HCT116 (cell line): ENCODE data around the gene TLE3. TPM values are rescaled to one million over a fixed set of nuclear protein-coding genes. Genes with fewer than 3 reads are reported as not detected.
A peak's percentile ranks its signal among the peaks of the same experiment; 100 is the strongest.

ENCODE experiments used
- ATAC-seq: fragments of 200-7000 bp; cut with Tn5 transposase; 2 replicates; pipeline ENCODE4 v1.9.1; 2020; ENCODE audit warnings: mild to moderate bottlenecking, moderate library complexity
- BruUV-seq: library from RNA; stranded (reverse); fragments of 400-500 nt; replicated peaks from 2 replicates; lab custom pipeline; 2021; lab: Mats Ljungman, UMichigan
- CTCF ChIA-PET: fragments of 300-600 bp; sonication (Branson Sonifier 250); formaldehyde crosslinking; loops from one replicate; lab custom pipeline; 2021; ENCODE audit warnings: antibody characterized with exemption; lab: Charles Lee
- POLR2A ChIA-PET: fragments of 300-600, 350-600 bp; sonication (Branson Sonifier 250); formaldehyde crosslinking; loops from one replicate; lab custom pipeline; 2021; ENCODE audit warnings: antibody characterized with exemption; lab: Charles Lee
- RAD21 ChIA-PET, 2 experiments: fragments of 300-600 bp; sonication (Branson Sonifier 250); formaldehyde crosslinking; loops; one replicate each; lab custom pipeline; 2023; ENCODE audit warnings: low total read pairs in 2 of 2; ENCODE audit not compliant: uncharacterized antibody in 2 of 2, unreplicated experiment in 2 of 2, low non-redundant PET in 1 of 2; lab: Charles Lee
- DNase-seq: peaks from one replicate; pipeline ENCODE4 v3.0.0-alpha.2; 2010; ENCODE audit warnings: low read depth, low spot score
- H2AFZ ChIP-seq: fragments of 200-600 bp; shearing (Covaris generic), sonication (generic); 2 replicates; pipeline ENCODE4 v1.6.1; 2017; ENCODE audit warnings: low read depth, mixed run types, mixed read lengths, antibody characterized with exemption, low read length; ENCODE audit not compliant: poor library complexity, severe bottlenecking
- H3K27ac ChIP-seq: 2 replicates; pipeline ENCODE4 v1.5.1; 2012; ENCODE audit warnings: low read depth, low read length
- H3K27me3 ChIP-seq: fragments of 200-600 bp; sonication (generic); 2 replicates; pipeline ENCODE4 v1.6.1; 2016; ENCODE audit warnings: mixed run types, low read length, mixed read lengths; ENCODE audit not compliant: insufficient read depth
- H3K36me3 ChIP-seq, 2 experiments: fragments of 200-500 bp in 1 of 2; fragments of 200-600 bp in 1 of 2; sonication (Bioruptor generic) in 1 of 2; sonication (generic) in 1 of 2; 2 replicates each; pipeline versions ENCODE4 v1.5.1 to v1.6.1; 2014 to 2016; ENCODE audit warnings: low read length in 2 of 2, inconsistent platforms in 1 of 2, mixed read lengths in 1 of 2, mixed run types in 1 of 2; ENCODE audit not compliant: insufficient read depth in 2 of 2, control insufficient read depth in 1 of 2
- H3K4me1 ChIP-seq, 2 experiments: fragments of 200-600 bp in 1 of 2; sonication (generic) in 1 of 2; 2 replicates each; pipeline versions ENCODE4 v1.5.1 to v1.6.1; 2012 to 2017; ENCODE audit warnings: low read length in 2 of 2, inconsistent platforms in 1 of 2, mild to moderate bottlenecking in 1 of 2, mixed read lengths in 1 of 2, mixed run types in 1 of 2, moderate library complexity in 1 of 2; ENCODE audit not compliant: insufficient read depth in 2 of 2, control insufficient read depth in 1 of 2
- H3K4me2 ChIP-seq: fragments of 200-600 bp; sonication (generic); 2 replicates; pipeline ENCODE4 v1.6.1; 2017; ENCODE audit warnings: mixed run types, low read length, mixed read lengths
- H3K4me3 ChIP-seq, 2 experiments: fragments of 200-600 bp in 1 of 2; sonication (generic) in 1 of 2; replicated peaks in 1 of 2; 2 replicates each; pipeline ENCODE4 v1.5.1; 2011 to 2016; ENCODE audit warnings: low read length in 2 of 2, control low read depth in 1 of 2, low read depth in 1 of 2, mild to moderate bottlenecking in 1 of 2, mixed read lengths in 1 of 2, mixed run types in 1 of 2
- H3K79me2 ChIP-seq: fragments of 200-600 bp; sonication (generic); 2 replicates; pipeline ENCODE4 v1.6.1; 2017; ENCODE audit warnings: mild to moderate bottlenecking, mixed run types, low read length, moderate library complexity, mixed read lengths; ENCODE audit not compliant: insufficient read depth
- H3K9ac ChIP-seq: fragments of 200-600 bp; sonication (generic); 2 replicates; pipeline ENCODE4 v1.6.1; 2016; ENCODE audit warnings: low read length, mixed read lengths
- H3K9me2 ChIP-seq: fragments of 200-600 bp; sonication (generic), shearing (Covaris generic); 2 replicates; pipeline ENCODE4 v1.6.1; 2017; ENCODE audit warnings: mixed run types, mild to moderate bottlenecking, moderate library complexity; ENCODE audit not compliant: insufficient read depth
- H3K9me3 ChIP-seq, 2 experiments: fragments of 200-500 bp in 1 of 2; fragments of 200-600 bp in 1 of 2; sonication (Bioruptor generic) in 1 of 2; sonication (generic) in 1 of 2; 2 replicates each; pipeline ENCODE4 v1.6.1; 2014 to 2017; ENCODE audit warnings: low read length in 2 of 2, mixed read lengths in 2 of 2, inconsistent platforms in 1 of 2, low read depth in 1 of 2, mild to moderate bottlenecking in 1 of 2, mixed run types in 1 of 2, moderate library complexity in 1 of 2; ENCODE audit not compliant: control insufficient read depth in 1 of 2, insufficient read depth in 1 of 2
- H4K20me1 ChIP-seq: fragments of 200-600 bp; sonication (generic), shearing (Covaris generic); 2 replicates; pipeline ENCODE4 v1.6.1; 2017; ENCODE audit warnings: mixed run types, mild to moderate bottlenecking, moderate library complexity; ENCODE audit not compliant: insufficient read depth
- EZH2phosphoT487 ChIP-seq: fragments of 200-600 bp; IDR thresholded peaks from 2 replicates; pipeline ENCODE4 v1.6.1; 2018; ENCODE audit warnings: antibody characterized with exemption, borderline replicate concordance
- SIN3A ChIP-seq: IDR thresholded peaks from 2 replicates; pipeline ENCODE4 v1.6.1; 2012; ENCODE audit warnings: low read depth
- TCF7L2 ChIP-seq: IDR thresholded peaks from 2 replicates; pipeline ENCODE4 v1.7.0; 2011; ENCODE audit warnings: borderline replicate concordance, inconsistent platforms; ENCODE audit not compliant: insufficient read depth, insufficient read length; ENCODE audit errors: extremely low read depth
- YY1 ChIP-seq: IDR thresholded peaks from 2 replicates; pipeline ENCODE4 v1.6.1; 2011; ENCODE audit warnings: low read length, low read depth, moderate library complexity, mild to moderate bottlenecking; ENCODE audit not compliant: insufficient replicate concordance; ENCODE audit errors: extremely low read depth
- ZNF274 ChIP-seq: fragments of 200-500 bp; sonication (Bioruptor generic); IDR thresholded peaks from 2 replicates; pipeline ENCODE4 v1.6.1; 2014; ENCODE audit warnings: mild to moderate bottlenecking, low read depth, low read length, inconsistent platforms
- intact Hi-C: fragments of 100-400 bp; cut with micrococcal nuclease; formaldehyde crosslinking; loops from 2 replicates; pipeline ENCODE4 v1.10.0; 2022
- total RNA-seq: library from RNA; stranded (reverse); gene quantifications from one replicate; pipeline ENCODE4 v1.2.1, GENCODE V29; 2021; ENCODE audit not compliant: unreplicated experiment

Gene TLE3
- total RNA-seq, 1 experiment from 2014 or later: 53.9 TPM

DNA sequence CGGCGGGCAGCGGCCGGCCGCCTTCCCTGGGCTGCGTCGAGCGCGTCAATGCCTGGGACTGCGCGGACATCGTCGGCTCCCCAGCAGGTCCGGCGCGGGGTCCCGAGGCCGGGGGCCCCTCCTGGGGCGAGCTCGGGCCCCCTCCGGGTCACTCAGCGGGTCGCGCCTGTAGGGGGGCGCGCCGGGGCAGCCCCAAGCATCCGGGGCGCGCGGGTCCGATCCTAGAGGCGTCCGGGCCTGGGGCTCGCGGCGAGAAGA lies 725 bp downstream of the TLE3 start (continued):
- TF ChIP-seq EZH2phosphoT487 (no peak), ZNF274 (no peak), YY1 (no peak), SIN3A (no peak)

GRCh38 chr15:70096215-70097062 lies 1.3 kb downstream of the TLE3 start:
- H4K20me1 ChIP-seq: no peaks in the 10 kb centered on the region
- H3K27ac ChIP-seq: peak overlapping the region; percentile 95
- intact Hi-C loops: loop anchor here (1.0 to 5.0 kb wide), 2 partner anchors 364 kb away; no protein-coding TSS in a partner anchor
- TSS peak; percentile 19 for BruUV-seq
- H3K4me1 ChIP-seq: peaks cover 15 to 42% of the 10 kb centered on the region in 2 experiments
- RAD21 ChIA-PET: interaction anchor here in 1 of 2 experiments (0.7 kb wide), 1 partner anchor 371 kb away, joined by 3 read pairs; no protein-coding TSS in a partner anchor
- peak overlapping the region; percentile 98 for H3K4me2 ChIP-seq
- H3K4me3 ChIP-seq: peak overlapping the region; percentile 70 to 93
- H3K9me2 ChIP-seq: no peaks in the 10 kb centered on the region
- H3K27me3 ChIP-seq: no peaks in the 10 kb centered on the region
- CTCF ChIA-PET: no interaction called here
- H3K9me3 ChIP-seq: no peaks in the 10 kb centered on the region
- DNase-seq: no peak
- POLR2A ChIA-PET: no interaction called here
- TF ChIP-seq EZH2phosphoT487 (no peak), TCF7L2 (no peak)
- ATAC-seq: no peak
- peaks cover 22 to 26% of the 10 kb centered on the region in 2 experiments for H3K36me3 ChIP-seq
- H2AFZ ChIP-seq: no peak overlapping the region
- peak overlapping the region; percentile 84 for H3K9ac ChIP-seq
- H3K79me2 ChIP-seq: peaks cover 59% of the 10 kb centered on the region
